ENCODE results near the gene ASB5.
"Not testable (repeated sequence)": the region's sequence is repeated elsewhere in the genome, so short reads cannot be mapped to it uniquely, and the experiment has no call there.

The ASB5 gene, protein sequence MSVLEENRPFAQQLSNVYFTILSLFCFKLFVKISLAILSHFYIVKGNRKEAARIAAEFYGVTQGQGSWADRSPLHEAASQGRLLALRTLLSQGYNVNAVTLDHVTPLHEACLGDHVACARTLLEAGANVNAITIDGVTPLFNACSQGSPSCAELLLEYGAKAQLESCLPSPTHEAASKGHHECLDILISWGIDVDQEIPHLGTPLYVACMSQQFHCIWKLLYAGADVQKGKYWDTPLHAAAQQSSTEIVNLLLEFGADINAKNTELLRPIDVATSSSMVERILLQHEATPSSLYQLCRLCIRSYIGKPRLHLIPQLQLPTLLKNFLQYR

DNA sequence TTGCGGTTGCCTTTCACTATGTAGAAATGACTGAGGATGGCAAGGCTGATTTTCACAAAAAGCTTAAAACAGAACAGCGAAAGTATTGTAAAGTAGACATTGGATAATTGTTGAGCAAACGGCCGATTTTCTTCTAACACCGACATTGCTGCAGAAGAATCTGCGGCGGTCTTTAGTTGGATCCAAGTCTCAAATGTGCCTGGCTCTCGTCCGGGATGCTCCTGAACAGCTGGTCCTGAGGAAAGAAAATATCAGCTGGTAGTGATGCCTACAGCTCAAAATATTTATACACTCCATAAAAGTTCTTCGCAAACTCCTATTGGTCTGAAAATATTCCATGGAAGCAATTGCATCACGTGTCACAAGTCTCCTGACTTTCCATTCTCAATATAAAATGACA is at the start of gene ASB5:
Gene ASB5 (minus strand): TSS at position 260 of the 400 bp plus-strand sequence. CDS start 114 bp downstream, at position 146.
- DNase-seq: no peak

DNA sequence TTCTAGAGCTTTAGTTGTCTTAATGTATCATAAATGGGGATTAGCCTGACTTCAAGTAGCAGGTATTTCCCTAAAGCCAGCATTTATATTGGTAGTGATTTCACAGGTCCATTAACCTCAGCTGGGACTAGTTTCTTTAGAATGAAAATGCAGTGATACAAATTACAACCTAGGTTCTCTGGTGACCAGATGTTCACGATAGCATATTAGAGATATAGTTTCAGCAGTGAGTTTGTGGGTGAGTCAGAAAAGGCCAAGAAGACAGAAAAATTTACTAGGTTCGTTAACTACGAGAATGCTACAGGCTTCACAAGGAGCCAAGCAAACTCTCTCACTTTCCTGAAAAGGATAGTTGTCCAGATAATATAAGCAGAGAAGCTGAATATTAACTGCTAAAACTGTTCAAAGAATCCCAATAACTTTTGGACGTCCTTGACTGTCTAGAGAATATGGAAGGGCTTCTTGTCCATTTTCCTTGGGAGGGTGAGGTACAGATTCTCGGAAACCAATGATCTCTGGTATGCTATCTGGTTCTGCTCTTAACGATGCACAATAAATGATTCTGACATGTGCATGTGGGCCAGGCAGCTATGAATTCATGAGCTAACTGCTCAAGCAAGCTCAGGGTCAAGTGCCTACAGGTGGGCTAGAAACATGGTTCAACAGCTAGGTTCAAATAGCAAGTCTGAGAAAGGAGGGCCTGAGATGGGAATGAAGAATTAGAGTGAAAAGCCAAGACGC is 44.7 kb upstream of the ASB5 start:
- DNase-seq: no peak

GRCh38 chr4:176309772-176310171 is 40.8 kb upstream of the ASB5 start:
- DNase-seq: no peak

DNA sequence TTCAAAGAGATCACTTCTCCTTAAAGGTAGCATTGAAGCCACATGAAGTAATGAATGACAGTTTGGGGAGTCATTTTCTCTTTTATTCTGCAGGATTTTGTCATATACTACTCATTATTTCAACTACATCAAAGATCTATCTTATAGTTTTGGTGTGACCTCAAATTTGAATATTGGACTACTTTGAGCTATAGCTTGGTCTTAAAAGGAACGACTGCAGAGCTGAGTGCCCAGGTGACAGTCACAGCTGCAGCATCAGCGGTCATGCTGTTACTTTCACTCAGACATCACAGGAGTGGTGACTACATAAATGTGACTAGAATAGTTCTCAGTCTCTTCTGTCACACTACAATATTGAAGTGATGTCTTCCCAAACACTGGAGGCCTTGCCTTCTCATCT is 40.0 kb upstream of the ASB5 start:
- DNase-seq: no peak

GRCh38 chr4:176308441-176308840 is 39.4 kb upstream of the ASB5 start:
- no peak for DNase-seq

- no peak for DNase-seq
These were observed 38.6 kb upstream of the ASB5 start for GRCh38 chr4:176307666-176307930.

- DNase-seq: no peak
These were observed 38.0 kb upstream of the ASB5 start for GRCh38 chr4:176306837-176307665.

DNA sequence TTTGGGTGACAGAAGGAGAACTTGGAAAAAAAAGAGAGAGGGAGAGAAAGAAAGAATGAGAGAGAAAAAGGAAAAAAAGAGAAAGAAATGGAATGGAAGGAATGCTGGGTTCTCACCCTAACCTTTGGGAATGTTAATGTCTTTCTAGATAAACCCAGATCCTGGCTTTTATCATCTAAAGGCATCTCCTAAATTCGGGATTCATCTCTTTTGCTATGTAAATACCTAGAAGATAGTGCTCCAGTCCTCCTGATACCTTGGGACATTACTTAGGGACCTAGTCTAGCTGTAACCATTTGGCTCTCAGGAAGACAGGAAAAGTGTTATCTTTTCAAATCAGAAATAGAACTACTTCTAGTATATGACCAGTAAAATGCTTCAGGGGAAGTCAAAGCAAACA is 34.9 kb upstream of the ASB5 start:
- DNase-seq: no peak

GRCh38 chr4:176302283-176303275 is 33.6 kb upstream of the ASB5 start:
- no peak for DNase-seq

- no peak for DNase-seq
These were observed 31.5 kb upstream of the ASB5 start for GRCh38 chr4:176300565-176300964.

DNA sequence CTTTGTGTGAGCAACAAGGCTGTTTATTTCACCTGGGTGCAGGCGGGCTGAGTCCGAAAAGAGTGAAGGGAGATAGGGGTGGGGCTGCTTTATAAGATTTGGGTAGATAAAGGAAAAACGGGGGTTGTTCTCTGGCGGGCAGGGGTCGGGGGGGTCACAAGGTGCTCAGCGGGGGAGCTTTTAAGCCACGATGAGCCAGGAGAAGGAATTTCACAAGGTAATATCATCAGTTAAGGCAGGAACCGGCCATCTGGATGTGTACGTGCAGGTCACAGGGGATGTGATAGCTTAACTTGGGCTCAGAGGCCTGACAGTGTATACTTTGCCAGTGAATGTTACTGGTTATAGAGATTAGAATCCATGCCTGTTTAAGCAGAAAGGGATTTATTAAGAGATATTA is 31.0 kb upstream of the ASB5 start:
- no peak for DNase-seq

GRCh38 chr4:176298664-176299063 is 29.6 kb upstream of the ASB5 start:
- no peak for DNase-seq

DNA sequence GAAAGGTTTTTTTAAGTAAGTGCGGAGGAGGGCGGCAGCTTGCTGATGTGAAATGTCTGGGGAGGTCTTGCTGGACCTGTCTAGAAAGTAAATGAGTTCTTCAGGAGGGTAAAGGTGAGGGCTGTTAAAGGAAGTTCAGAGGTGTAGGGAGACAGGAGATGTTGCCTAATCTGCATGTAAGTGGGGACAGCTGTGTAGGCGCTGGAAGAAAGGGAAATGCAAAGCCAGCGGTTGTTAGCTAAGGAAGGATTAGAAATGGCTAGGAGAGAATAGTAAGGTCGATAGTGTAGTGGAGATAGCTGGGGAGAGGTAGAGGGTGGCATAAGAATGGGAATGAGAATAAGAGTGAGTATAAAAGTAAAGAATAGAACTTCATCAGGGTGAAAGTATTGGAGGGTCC is 26.9 kb upstream of the ASB5 start:
- not testable (repeated sequence) for DNase-seq

DNA sequence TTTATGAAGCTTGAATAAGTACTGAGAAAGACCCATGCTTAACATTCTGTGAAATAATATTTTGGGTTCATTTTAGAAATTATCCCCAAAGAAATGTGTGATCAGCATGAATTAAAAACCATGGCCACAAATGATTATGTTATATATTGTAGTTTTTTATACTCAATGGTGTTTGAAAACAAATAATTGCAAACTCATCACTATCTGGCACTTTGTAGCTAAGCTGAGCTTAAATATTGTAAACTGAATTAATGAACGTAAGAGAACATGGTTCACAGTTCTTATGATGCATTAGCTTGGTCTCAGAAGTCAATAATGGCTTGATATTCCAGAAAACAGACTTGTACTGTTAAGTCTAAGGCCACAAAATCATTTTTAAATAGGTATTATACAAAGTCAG is 24.6 kb upstream of the ASB5 start:
- DNase-seq: no peak

DNA sequence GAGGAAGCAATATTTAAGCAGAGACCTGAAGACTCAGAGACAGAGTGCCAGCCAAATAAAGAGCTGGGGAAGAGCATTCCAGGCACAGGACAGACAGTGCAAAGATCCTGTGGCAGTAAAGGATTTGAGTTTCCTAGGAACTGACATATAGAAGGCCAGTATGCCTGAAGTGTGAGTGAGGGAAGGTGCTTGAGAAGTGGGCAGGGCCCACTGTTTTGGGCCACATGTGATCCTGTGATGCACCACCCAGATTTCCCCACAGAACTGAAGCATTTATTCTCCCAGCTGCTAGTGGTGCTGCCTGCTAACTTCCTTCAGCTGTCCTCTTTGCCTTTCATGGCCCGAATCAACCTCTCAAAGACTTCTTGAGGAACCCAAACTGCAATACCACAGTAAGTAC is 23.9 kb upstream of the ASB5 start:
- no peak for DNase-seq

DNA sequence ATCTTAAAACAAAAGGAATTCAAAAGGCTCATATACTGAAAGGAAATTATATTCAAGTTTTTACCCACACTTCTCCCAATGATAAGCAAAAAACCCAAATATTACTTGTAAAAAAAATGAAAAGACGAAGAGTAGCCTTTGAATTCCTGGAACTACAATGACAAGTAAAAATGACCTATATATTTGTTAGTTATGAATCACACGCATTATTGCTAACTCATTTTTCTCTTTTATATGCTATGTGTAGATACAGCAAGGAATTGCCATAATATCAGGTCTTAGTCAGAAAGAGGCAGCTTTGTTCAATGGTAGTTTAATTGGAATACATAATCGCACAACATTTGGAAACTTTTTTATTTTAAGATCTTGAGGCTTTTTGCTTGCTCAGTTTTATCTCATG is 22.7 kb upstream of the ASB5 start:
- no peak for DNase-seq

- no peak for DNase-seq
These were observed 21.5 kb upstream of the ASB5 start for GRCh38 chr4:176290520-176290919.

DNA sequence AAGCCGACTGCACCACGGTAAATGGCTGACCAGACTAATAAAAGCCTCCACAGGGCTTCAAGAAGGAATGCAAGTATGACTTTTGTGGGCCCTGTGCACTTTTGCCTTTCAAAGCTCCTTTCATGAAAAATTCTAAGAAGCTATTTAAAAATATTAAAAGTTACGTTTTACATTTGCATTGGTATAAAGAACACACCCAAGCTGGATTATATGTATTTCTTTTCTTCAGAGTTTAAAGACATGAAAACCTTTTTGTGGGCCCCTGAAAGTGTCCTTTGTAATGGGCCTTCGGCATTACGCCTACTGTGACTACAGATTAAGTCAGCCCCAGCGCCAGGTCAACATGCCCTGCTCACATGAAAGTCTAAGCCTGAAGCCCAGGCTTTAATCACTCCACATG is 20.5 kb upstream of the ASB5 start:
- DNase-seq: no peak

DNA sequence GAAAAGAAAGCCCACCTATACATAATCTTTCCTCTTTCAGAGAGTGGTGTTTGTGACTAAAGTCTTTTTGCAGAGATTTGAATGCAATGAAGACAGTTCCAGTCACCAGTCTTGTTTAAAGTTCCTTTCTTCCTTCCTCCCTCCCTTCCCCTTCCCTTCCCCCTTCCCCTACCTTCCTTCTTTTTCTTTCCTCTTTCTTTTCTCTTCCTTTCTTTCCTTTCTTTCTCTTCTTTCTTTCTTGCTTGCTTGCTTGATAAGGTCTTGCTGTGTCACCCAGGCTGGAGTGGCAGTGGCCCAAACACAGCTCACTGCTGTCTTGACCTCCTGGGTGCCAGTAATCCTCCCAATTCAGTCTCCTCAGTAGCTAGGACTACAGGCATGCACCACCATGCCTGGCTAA is 19.0 kb upstream of the ASB5 start:
- DNase-seq: no peak

DNA sequence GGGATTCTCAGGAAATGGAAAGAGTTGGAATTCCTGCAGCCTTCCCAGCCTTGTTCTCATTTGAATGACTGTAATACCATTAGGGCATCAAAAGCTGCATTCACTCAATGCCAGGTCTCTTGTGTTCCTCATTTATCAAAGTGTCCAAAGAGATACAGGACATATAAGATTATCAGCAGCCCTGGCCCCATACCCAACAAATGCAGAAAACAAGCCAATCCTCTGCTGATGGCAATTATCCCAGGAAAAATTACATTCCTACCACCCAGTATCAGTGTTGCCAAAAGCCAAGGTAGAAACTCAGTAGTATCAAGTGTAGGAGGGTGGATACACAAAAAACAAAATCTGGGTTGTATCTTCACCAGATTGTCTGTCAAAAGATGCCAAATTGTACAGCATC is 18.5 kb upstream of the ASB5 start:
- no peak for DNase-seq

GRCh38 chr4:176286728-176287127 is 17.7 kb upstream of the ASB5 start:
- no peak for DNase-seq

GRCh38 chr4:176279560-176279959 is 10.5 kb upstream of the ASB5 start:
- not testable (repeated sequence) for DNase-seq

Measured in stimulated activated CD4-positive, alpha-beta T cell treated with anti-CD3 and anti-CD28 coated beads, Interleukin-12 subunit alpha, Interleukin-12 subunit beta, amount 100 ng/mL, for 4 hours (primary cell).